Loucy (cell line): ENCODE measurements around the gene NLGN1.

Source experiments
- H2AFZ ChIP-seq: fragments of 200-600 bp; sonication (generic); 2 replicates; pipeline ENCODE4 v1.6.0; 2016; ENCODE audit warnings: antibody characterized with exemption, mild to moderate bottlenecking, low read length, moderate library complexity
- H3F3A ChIP-seq: fragments of 200-600 bp; 2 replicates; pipeline ENCODE4 v1.6.0; 2016; ENCODE audit warnings: antibody characterized with exemption, low read depth, mild to moderate bottlenecking
- H3K27me3 ChIP-seq: fragments of 200-600 bp; sonication (generic); 2 replicates; pipeline ENCODE4 v1.6.1; 2014; ENCODE audit warnings: low read length, mild to moderate bottlenecking; ENCODE audit not compliant: insufficient read depth, poor library complexity, severe bottlenecking
- H3K36me3 ChIP-seq: fragments of 200-600 bp; sonication (generic); 2 replicates; pipeline ENCODE4 v1.6.1; 2016; ENCODE audit warnings: low read length; ENCODE audit not compliant: insufficient read depth
- H3K4me1 ChIP-seq: fragments of 200-600 bp; sonication (generic); 2 replicates; pipeline ENCODE4 v1.5.1; 2014; ENCODE audit warnings: low read length, mild to moderate bottlenecking; ENCODE audit not compliant: insufficient read depth, poor library complexity, severe bottlenecking
- H3K4me2 ChIP-seq: fragments of 200-600 bp; sonication (generic); 2 replicates; pipeline ENCODE4 v1.6.0; 2014; ENCODE audit warnings: antibody characterized with exemption, low read length, low read depth, mild to moderate bottlenecking; ENCODE audit not compliant: poor library complexity, severe bottlenecking
- H3K4me3 ChIP-seq: fragments of 200-600 bp; sonication (generic); 2 replicates; pipeline ENCODE4 v1.5.1; 2014; ENCODE audit warnings: low read length, mild to moderate bottlenecking, mixed read lengths; ENCODE audit not compliant: poor library complexity, severe bottlenecking
- H3K79me2 ChIP-seq: fragments of 200-600 bp; sonication (generic); 2 replicates; pipeline ENCODE4 v1.6.1; 2014; ENCODE audit warnings: low read length; ENCODE audit not compliant: insufficient read depth
- H3K9ac ChIP-seq: fragments of 200-600 bp; sonication (generic); 2 replicates; pipeline ENCODE4 v1.6.0; 2014; ENCODE audit warnings: mild to moderate bottlenecking, low read depth, low read length, moderate library complexity; ENCODE audit not compliant: poor library complexity, severe bottlenecking
- H3K9me2 ChIP-seq: fragments of 200-600 bp; sonication (generic); replicated peaks from 2 replicates; pipeline ENCODE4 v1.6.1; 2016; ENCODE audit warnings: low read depth, low read length, mixed read lengths
- H3K9me3 ChIP-seq: fragments of 200-600 bp; sonication (generic); 2 replicates; pipeline ENCODE4 v1.6.1; 2014; ENCODE audit warnings: mild to moderate bottlenecking, antibody characterized with exemption, low read length, low read depth; ENCODE audit not compliant: insufficient read depth
- H4K20me1 ChIP-seq: fragments of 200-600 bp; sonication (generic); 2 replicates; pipeline ENCODE4 v1.6.0; 2014; ENCODE audit warnings: antibody characterized with exemption, low read length, mild to moderate bottlenecking; ENCODE audit not compliant: insufficient read depth, poor library complexity, severe bottlenecking
- EZH2phosphoT487 ChIP-seq: fragments of 200-600 bp; IDR thresholded peaks from 2 replicates; pipeline ENCODE4 v1.6.1; 2018; ENCODE audit warnings: antibody characterized with exemption, mild to moderate bottlenecking, moderate library complexity, borderline replicate concordance
- TF ChIP-seq, protein P1 (sequence below): fragments of 200-600 bp; sonication (generic); conservative IDR thresholded peaks from 2 replicates; pipeline ENCODE4 v1.5.1; 2014; ENCODE audit warnings: mild to moderate bottlenecking, antibody characterized with exemption, low read length

Gene NLGN1

GRCh38 chr3:174132006-174132405 is 734.5 kb downstream of the NLGN1 start:
- H3K36me3 ChIP-seq: no peaks in the 10 kb centered on the region
- H4K20me1 ChIP-seq: no peaks in the 10 kb centered on the region
- no peaks in the 10 kb centered on the region for H3F3A ChIP-seq
- no peak overlapping the region for H3K9ac ChIP-seq
- no peaks in the 10 kb centered on the region for H3K9me3 ChIP-seq
- no peak overlapping the region for H3K4me2 ChIP-seq
- no peaks in the 10 kb centered on the region for H3K4me1 ChIP-seq
- H3K4me3 ChIP-seq: no peak overlapping the region
- no peaks in the 10 kb centered on the region for H3K9me2 ChIP-seq
- no peak overlapping the region for H2AFZ ChIP-seq
- no peak for TF ChIP-seq EZH2phosphoT487
- TF ChIP-seq, protein P1, sequence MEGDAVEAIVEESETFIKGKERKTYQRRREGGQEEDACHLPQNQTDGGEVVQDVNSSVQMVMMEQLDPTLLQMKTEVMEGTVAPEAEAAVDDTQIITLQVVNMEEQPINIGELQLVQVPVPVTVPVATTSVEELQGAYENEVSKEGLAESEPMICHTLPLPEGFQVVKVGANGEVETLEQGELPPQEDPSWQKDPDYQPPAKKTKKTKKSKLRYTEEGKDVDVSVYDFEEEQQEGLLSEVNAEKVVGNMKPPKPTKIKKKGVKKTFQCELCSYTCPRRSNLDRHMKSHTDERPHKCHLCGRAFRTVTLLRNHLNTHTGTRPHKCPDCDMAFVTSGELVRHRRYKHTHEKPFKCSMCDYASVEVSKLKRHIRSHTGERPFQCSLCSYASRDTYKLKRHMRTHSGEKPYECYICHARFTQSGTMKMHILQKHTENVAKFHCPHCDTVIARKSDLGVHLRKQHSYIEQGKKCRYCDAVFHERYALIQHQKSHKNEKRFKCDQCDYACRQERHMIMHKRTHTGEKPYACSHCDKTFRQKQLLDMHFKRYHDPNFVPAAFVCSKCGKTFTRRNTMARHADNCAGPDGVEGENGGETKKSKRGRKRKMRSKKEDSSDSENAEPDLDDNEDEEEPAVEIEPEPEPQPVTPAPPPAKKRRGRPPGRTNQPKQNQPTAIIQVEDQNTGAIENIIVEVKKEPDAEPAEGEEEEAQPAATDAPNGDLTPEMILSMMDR: no peak
- H3K27me3 ChIP-seq: no peaks in the 10 kb centered on the region
- no peaks in the 10 kb centered on the region for H3K79me2 ChIP-seq

DNA sequence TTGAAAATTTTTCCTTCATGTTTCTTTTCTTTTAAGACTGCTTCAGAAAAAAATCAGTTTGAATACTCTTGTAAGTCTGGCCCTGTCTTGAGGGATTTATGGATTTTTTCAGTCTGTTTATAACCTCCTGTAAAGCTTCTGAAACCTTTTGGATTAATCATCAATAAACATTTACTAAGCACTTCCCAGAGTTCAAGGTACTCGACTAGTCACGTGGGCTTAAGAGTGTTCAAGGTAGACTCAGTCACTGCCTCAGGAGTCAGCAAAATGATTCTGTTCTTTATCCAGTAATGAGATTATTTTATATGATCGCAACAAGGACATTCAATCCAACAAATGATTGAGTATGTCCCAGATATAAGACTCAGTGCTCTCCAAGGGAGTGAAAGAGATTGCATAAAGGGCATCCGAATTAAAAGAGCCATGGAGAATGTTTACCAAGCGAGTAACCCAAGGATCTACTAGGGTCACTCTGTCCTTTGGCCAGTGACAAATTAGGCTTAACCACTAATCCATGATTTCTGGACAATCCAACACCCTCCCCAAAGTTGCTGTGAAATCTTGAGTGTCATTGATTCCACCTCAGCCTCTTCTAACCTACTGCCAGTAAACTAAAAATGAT is 735.0 kb downstream of the NLGN1 start:
- H3K4me1 ChIP-seq: no peaks in the 10 kb centered on the region
- H3K9me2 ChIP-seq: no peaks in the 10 kb centered on the region
- H3K9me3 ChIP-seq: no peaks in the 10 kb centered on the region
- H2AFZ ChIP-seq: no peak overlapping the region
- H3K4me3 ChIP-seq: no peak overlapping the region
- no peak for TF ChIP-seq EZH2phosphoT487
- TF ChIP-seq, protein P1: no peak
- H3K4me2 ChIP-seq: no peak overlapping the region
- H3K27me3 ChIP-seq: no peaks in the 10 kb centered on the region
- H4K20me1 ChIP-seq: no peaks in the 10 kb centered on the region
- H3K9ac ChIP-seq: no peak overlapping the region
- H3K36me3 ChIP-seq: no peaks in the 10 kb centered on the region
- no peaks in the 10 kb centered on the region for H3F3A ChIP-seq
- no peaks in the 10 kb centered on the region for H3K79me2 ChIP-seq

DNA sequence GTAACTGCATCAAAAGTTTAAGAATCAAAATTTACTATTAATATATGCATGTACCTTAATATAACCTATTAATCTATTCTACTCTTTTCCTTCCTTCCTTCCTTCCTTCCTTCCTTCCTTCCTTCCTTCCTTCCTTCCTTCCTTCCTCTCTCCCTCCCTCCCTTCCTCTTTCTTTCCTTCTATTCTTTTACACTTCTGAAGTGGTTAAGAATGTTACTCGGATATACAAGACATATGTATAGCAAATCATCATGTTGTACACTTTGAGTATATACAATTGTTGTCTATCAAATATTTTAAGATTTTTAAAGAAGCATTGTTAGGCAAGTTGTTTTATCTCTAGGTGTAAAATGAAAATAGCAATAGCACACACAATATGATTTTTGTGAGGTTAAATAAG is 748.5 kb downstream of the NLGN1 start:
- Histone ChIP-seq H2AFZ (no peak overlapping the region), H3K9ac (no peak overlapping the region), H3K4me3 (no peak overlapping the region), H3K36me3 (no peaks in the 10 kb centered on the region), H3K9me3 (no peaks in the 10 kb centered on the region), H3K27me3 (no peaks in the 10 kb centered on the region), H3F3A (no peaks in the 10 kb centered on the region), H3K79me2 (no peaks in the 10 kb centered on the region), H4K20me1 (no peaks in the 10 kb centered on the region), H3K9me2 (no peaks in the 10 kb centered on the region), H3K4me1 (no peaks in the 10 kb centered on the region), H3K4me2 (no peak overlapping the region)
- TF ChIP-seq EZH2phosphoT487: no peak
- TF ChIP-seq, protein P1: no peak
